NCI-H2227 (cell line): ENCODE data around the gene PDCD1LG2.
"Not testable (repeated sequence)": the region's sequence is repeated elsewhere in the genome, so short reads cannot be mapped to it uniquely, and the experiment has no call there.

Experiments
- DNase-seq: peaks from one replicate; lab custom pipeline; 2025; ENCODE audit not compliant: unreplicated experiment; lab: John Stamatoyannopoulos, UW

PDCD1LG2 gene

GRCh38 chr9:5493679-5494511 lies 16.4 kb upstream of the PDCD1LG2 start:
- no peak for DNase-seq

DNA sequence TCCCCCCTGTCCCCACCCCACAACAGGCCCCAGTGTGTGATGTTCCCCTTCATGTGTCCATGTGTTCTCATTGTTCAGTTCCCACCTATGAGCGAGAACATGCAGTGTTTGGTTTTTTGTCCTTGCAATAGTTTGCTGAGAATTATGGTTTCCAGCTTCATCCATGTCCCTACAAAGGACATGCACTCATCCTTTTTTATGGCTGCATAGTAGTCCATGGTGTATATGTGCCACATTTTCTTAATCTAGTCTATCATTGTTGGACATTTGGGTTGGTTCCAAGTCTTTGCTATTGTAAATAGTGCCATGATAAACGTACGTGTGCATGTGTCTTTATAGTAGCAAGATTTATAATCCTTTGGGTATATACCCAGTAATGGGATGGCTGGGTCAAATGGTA lies 15.6 kb upstream of the PDCD1LG2 start:
- DNase-seq, result not testable (repeated sequence)

- no peak for DNase-seq
Measured at GRCh38 chr9:5499157-5499556, 11.2 kb upstream of the PDCD1LG2 start.

DNA sequence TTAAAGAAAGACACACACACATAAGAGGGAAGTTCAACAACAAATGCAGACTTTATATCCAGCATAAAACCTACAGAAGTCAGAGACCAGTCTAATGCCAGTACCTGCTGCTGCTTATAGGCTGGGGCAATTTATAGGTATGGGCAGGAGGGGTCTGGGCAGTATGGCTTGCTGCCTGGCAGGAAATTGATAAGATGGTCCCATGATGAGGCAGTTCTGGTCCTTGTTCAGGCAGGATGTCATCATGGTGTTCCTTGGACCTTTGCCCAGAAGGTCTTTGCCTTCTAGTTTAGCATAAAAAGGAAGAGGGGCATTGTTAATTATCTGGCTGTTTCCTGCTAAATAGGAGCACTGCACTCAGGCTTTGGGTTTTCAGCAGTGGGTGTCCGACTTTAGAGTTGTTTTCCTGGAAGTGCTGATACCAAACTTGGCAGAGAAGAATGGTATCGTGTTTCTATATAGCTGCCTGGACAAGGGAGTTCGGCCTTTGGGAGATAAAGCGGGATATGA lies 10.4 kb upstream of the PDCD1LG2 start:
- no peak for DNase-seq

- DNase-seq, result no peak
Measured at GRCh38 chr9:5500441-5501235, 9.7 kb upstream of the PDCD1LG2 start.

- DNase-seq, result no peak
Measured at GRCh38 chr9:5502553-5502952, 7.8 kb upstream of the PDCD1LG2 start.

DNA sequence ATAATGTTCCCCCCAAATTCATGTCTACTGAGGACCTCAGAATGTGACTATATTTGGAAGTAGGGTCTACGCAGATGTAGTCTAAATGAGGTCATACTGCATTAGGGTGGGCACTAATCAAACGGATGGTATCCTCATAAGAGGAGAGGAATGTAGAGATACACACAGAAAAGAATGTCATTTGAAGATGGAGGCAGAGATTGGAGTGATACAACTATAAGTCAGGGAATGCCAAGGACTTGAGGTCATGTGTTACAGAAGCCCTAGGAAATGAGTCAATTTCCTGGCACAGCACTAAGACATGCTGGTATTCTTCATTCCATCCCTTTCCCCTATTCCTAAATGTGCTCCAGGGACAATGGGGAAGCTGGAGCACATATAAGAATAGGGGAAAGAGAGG lies 758 bp upstream of the PDCD1LG2 start:
- no peak for DNase-seq

DNA sequence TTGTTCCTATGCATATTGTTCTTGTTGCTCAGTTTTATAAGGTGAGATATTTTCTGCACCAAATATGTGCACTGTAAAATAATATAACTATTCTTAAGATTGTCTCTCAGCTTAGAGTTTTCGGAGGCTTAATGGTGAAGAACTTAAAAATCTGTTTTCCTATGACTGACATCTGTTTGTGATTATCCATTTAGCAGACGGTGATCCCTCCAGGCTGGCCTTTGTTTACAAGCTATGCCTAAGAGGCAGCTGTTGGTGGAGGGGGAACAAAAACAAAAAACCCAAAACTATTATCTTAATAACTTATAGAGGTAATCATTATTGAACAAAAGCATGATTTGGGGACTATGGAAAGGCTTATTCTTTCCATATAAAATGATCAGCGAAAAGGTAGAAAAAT lies 658 bp downstream of the PDCD1LG2 start:
- no peak for DNase-seq

GRCh38 chr9:5511476-5511875 lies 1.1 kb downstream of the PDCD1LG2 start:
- DNase-seq, result no peak

GRCh38 chr9:5511935-5512580 lies 1.7 kb downstream of the PDCD1LG2 start:
- no peak for DNase-seq

- DNase-seq, result no peak
Measured at GRCh38 chr9:5512658-5513452, 2.5 kb downstream of the PDCD1LG2 start.

DNA sequence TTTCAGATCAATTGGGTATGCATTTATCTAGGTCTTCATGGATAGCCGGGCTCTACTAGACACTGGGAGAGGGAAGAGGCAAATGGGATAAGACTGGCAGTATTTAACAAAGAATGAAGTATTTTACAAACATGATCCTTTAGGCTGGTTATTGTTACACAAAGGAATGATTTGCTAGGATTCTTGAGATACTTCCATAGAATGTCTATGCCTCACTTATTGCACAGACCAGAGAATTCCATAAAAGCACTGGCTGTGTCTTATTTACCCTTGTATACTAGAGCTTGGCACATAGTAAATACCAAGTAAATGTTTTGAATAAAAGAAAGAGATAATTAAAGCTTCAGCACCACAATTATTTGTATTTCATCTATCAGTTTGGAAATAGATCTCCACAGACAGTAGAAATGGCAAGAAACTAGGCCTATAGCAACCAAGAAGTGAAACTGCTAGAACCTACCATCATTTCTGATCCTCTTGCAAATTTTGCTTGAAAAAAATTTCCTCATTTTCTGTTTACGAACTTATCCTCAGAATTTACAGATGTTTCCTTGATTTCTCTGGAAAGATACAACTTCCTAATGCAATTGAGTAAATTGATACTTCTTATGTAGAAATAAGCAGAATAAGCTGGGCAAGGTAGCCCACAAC lies 3.8 kb downstream of the PDCD1LG2 start:
- no peak for DNase-seq

DNA sequence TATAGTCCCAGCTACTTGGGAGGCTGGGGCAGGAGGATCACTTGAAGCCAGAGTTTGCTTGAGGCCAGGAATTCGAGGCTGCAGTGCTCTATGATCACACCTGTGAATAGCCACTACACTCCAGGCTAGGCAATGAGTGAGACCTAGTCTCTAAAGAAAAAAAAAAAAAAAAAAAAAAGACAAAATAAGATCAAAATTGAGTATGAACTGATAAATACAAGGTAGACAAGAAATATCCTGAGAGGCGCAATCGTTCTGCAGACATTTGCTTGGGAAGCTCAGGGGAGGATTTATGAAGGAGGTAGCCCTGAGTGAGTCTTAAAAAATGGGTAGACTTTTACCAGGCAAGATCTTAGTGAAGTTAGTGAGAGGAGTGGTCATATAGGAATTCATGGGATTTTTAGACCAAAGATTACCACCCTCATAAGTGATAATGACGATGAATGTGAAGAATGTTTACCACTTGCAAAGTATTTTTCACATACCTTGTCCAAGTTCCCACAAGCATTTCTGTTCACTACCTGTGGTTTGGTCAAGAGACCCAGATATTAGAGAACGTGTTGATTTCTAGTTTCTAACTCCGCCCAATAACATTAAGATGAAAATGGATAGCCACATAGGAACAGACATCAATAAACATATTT lies 4.4 kb downstream of the PDCD1LG2 start:
- no peak for DNase-seq

DNA sequence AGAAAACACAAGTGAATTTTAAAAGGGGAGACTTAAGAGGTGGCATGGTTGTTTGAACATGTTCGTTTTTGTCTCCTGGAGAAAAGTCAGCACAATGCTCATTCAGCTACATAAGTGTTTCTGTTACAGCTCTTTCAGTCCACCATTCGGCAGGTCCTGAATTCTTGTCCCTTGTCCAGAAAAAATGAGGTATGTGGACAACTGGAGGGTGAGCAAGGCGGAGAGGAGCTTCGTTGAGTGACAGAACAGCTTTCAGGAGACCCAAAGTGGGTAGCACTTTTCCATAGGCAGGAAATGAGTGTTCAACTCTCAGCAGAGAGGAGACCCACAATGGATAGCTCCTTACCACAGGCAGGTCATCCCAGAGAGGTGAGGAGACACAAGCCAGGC lies 4.9 kb downstream of the PDCD1LG2 start:
- DNase-seq, result no peak

GRCh38 chr9:5516453-5517220 lies 6.3 kb downstream of the PDCD1LG2 start:
- DNase-seq, result no peak

DNA sequence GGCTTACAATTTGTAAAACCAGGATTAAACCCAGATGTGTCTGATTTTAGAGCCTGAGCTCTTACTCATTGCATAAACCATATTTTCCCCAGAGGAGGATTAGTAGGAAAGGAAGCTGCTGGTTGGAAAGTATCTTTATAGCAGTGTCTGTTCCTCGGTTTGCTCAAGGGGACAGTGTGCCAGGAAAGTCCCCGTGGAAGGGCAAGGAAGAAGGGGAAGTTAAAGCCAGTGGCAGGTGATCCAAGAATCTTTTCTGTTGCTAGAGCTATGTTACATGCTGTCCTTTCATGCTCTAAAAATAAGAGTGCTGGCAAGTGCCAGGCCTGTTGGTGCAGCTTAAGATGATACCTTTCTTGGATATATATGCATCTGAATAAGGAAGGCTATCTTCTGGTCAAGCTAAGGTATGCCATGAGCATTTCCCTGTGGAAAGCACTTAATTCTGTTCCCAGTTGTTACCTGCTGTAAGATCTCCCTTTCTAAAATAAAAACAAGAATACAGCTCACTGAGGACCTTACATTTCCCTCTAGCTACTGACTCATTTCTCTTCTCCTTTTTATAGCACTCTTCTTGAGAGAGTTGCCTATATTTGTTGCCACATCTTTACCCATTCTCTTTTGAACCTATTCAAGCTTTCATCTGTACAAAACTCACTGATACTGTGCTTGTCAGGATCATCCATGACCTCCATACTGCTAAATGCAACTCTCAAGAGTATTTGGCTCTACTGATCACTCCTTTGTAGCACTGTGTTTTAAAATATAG lies 8.0 kb downstream of the PDCD1LG2 start:
- no peak for DNase-seq

GRCh38 chr9:5518937-5519319 lies 8.6 kb downstream of the PDCD1LG2 start:
- no peak for DNase-seq

DNA sequence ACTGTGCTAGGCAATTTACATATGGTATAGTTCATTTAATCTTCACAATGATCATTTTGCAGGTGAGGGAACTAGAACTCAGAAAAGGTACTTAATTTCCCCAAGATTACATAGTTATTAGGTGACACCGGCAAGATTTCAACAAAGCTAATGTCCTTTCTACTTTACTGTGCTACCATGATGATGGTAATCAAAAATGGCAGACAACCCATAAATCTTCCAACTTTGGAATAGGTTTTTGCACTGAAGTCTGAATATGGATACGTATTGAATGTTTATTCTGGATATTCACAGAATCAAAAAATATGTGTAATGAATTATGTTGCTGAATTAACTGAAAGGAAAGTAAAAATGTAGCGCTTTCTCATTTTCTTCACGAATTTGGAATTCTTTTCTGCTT lies 13.8 kb downstream of the PDCD1LG2 start:
- DNase-seq, result no peak
